H7 (cell line): ENCODE measurements around the gene RYR2. TPM values are rescaled to one million over a fixed set of nuclear protein-coding genes. Genes with fewer than 3 reads are reported as not detected.
A peak's percentile ranks its signal among the peaks of the same experiment; 100 is the strongest.

Experiments
- DNase-seq: peaks from one replicate; pipeline ENCODE4 v3.0.0; 2012
- H3K27me3 ChIP-seq: 2 replicates; pipeline ENCODE4 v1.6.0; 2011; ENCODE audit warnings: mild to moderate bottlenecking, low read length; ENCODE audit not compliant: control insufficient read depth, insufficient read depth
- H3K36me3 ChIP-seq: replicated peaks from 2 replicates; pipeline ENCODE4 v1.5.1; 2011; ENCODE audit warnings: low read length; ENCODE audit not compliant: control insufficient read depth, insufficient read depth
- H3K4me3 ChIP-seq: 2 replicates; pipeline ENCODE4 v1.5.1; 2011; ENCODE audit warnings: low read depth, mild to moderate bottlenecking, control low read depth, low read length, moderate library complexity; ENCODE audit not compliant: insufficient read depth
- total RNA-seq: library from RNA; depleted of rRNA; stranded (reverse); fragments of >200 nt; shearing (Covaris generic); gene quantifications from 2 replicates; pipeline ENCODE4 v1.2.3, GENCODE V29; 2014

RYR2 gene
- total RNA-seq, 1 experiment from 2014 or later = 17.6 TPM

DNA sequence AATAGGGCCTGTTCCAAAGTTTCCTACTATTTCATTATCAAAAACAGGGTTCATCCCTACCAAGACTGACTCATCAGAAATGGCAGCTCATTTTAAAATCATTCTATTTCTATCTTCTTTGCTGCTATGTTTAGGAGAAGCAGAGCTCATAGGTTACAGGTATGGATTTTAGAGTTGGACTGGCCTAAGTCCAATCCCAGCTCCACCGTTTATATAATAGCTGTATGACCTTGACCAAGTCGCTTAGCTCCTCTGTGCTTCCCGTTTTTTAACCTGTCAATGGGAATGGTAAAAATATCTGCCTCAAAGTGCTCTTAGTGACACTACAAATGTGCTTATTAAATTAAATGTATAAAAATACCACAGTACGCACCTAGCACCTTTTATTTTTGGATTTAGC, 436.1 kb downstream of the RYR2 start:
- H3K36me3 ChIP-seq = no peaks in the 10 kb centered on the region
- no peak for DNase-seq
- H3K27me3 ChIP-seq = no peaks in the 10 kb centered on the region
- no peak overlapping the region for H3K4me3 ChIP-seq

DNA sequence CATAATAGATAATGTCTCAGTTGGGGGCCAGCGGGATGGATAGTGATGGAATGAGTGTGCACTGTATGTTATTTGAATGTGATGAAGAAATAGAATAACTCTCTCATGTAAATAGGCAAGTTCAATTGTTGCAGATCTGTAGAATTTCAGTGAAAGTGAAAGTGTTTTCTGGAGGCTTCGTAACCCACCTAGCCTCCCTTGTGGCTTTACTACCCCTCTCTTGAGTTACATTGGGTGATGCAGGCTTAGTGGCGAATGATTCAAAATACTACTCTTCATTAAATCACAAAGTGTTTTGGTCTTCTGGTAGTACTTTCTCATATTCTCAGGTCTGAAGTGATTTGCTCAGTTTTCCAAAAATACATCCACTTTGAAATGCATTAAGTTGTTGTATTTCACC, 436.9 kb downstream of the RYR2 start:
- H3K4me3 ChIP-seq = no peak overlapping the region
- no peaks in the 10 kb centered on the region for H3K36me3 ChIP-seq
- no peaks in the 10 kb centered on the region for H3K27me3 ChIP-seq
- no peak for DNase-seq

DNA sequence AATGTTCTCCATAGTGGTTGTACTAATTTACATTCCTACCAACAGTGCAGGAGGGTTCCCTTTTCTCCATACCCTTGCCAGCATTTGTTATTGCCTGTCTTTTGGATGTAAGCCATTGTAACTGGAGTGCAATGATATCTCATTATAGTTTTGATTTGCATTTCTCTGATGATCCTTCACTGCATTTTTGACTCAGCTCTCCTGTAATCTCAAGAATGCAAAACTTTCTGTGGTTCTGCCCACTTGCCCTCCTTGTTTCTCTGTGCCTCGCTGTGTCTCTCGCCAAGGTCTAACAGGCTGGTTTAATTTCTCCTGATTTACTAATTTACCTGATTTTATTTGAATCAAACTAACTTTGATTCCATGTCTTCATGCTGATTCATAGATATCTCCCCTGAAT, 440.8 kb downstream of the RYR2 start:
- no peaks in the 10 kb centered on the region for H3K27me3 ChIP-seq
- no peak for DNase-seq
- H3K36me3 ChIP-seq = no peaks in the 10 kb centered on the region
- no peak overlapping the region for H3K4me3 ChIP-seq

DNA sequence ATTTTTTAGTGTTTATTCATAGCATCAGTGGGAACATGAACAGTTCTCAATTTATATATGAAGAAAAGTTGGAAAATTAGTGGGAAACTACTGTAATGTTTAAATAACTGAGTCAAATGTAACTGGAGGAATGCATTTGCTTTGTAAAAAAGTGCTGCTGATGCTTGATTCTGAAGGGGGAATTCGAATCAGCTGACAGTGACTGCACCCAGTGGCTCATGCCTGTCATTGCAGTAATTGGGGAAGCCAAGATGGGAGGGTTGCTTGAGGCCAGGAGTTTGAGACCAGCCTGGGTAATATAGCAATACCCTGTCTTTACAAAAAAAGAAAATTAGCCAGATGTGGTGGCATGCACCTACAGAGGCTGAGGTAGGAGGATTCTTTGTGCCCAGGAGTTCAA, 450.4 kb downstream of the RYR2 start:
- Histone ChIP-seq H3K36me3 (no peaks in the 10 kb centered on the region), H3K27me3 (no peaks in the 10 kb centered on the region), H3K4me3 (no peak overlapping the region)
- peak; percentile 16 for DNase-seq

DNA sequence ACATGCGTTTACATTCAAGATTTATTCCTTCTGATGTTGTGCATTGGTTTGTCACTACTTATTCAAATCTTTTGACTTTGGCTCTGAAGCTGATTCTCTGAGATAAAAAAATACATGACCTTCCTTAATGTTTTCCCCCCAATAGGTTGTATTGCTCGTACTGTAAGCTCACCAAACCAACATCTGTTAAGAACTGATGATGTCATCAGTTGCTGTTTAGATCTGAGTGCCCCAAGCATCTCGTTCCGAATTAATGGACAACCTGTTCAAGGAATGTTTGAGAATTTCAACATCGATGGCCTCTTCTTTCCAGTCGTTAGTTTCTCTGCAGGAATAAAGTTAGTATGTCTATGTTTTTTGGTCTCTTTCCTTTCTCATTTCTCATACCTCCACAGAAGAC, 458.6 kb downstream of the RYR2 start:
- no peak for DNase-seq
- Histone ChIP-seq H3K4me3 (no peak overlapping the region), H3K27me3 (no peaks in the 10 kb centered on the region), H3K36me3 (no peaks in the 10 kb centered on the region)

DNA sequence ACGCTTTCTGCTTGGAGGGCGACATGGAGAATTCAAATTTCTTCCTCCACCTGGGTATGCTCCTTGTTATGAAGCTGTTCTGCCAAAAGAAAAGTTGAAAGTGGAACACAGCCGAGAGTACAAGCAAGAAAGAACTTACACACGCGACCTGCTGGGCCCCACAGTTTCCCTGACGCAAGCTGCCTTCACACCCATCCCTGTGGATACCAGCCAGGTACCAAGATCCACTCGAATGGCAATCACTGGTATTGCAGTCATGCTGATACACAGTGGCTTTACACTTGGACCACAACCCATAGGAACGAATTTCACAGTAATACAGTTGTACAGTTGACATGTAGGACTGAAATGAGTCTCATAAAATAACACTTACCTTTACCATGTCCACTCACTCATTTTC, 461.3 kb downstream of the RYR2 start:
- Histone ChIP-seq H3K36me3 (no peaks in the 10 kb centered on the region), H3K4me3 (no peak overlapping the region), H3K27me3 (no peaks in the 10 kb centered on the region)
- no peak for DNase-seq

DNA sequence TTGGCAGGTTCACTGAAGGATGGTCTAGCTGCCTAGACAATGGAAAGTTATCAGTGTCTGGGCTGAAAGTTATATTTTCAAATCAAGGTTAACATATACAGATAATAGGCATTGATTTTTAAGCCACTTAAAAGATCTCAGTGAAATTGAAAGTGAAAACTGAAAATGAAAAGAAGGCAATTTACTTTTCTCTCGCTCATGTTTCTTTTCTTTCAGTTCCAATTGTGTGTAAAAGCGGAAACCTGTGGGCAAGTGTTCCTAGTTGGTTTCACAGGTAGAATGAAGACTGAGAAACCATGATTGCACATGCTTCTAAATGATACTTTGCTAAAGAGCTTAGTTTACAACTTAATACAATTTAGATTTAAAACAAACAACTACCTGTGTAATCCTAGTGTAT, 465.0 kb downstream of the RYR2 start:
- H3K4me3 ChIP-seq = no peak overlapping the region
- H3K27me3 ChIP-seq = no peaks in the 10 kb centered on the region
- DNase-seq = no peak
- no peaks in the 10 kb centered on the region for H3K36me3 ChIP-seq

DNA sequence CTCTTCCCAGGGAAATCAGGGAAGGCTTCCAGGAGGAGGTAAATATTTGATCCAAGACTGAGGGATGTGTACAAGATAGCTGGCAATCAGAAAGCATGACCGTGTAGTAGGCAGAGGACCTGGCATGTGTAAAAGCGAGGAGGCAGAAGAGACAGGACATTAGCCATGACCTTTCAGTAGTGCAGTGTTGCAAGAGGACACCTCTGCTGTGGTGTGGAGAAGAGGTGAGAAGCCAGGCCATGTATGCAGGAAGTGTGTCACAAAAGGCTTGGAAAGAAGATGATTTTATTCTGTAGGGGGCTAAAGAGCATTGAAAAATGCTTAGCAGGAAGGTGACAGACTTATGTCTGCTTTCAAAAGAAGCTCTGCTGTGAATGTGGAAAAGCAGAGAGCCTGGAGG, 467.8 kb downstream of the RYR2 start:
- Histone ChIP-seq H3K27me3 (no peaks in the 10 kb centered on the region), H3K36me3 (no peaks in the 10 kb centered on the region), H3K4me3 (no peak overlapping the region)
- no peak for DNase-seq

DNA sequence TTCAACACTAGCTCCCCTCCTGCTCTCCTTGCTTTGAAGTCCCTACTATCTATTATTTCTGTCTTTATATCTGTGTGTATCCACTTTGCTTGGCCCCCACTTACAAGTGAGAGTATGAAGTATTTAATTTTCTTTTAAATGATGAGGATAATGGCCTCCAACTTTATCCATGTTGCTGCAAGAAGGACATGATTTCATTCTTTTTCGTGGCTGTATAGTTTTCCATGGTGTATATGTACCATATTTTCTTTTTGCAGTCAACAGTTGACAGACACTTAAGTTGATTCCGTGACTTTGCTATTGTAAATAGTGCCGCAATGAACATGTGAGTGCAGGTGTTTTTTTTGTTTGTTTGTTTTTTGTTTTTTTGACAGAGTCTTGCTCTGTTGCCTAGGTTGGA, 483.1 kb downstream of the RYR2 start:
- no peak for DNase-seq
- no peak overlapping the region for H3K4me3 ChIP-seq
- H3K36me3 ChIP-seq = no peaks in the 10 kb centered on the region
- no peaks in the 10 kb centered on the region for H3K27me3 ChIP-seq

DNA sequence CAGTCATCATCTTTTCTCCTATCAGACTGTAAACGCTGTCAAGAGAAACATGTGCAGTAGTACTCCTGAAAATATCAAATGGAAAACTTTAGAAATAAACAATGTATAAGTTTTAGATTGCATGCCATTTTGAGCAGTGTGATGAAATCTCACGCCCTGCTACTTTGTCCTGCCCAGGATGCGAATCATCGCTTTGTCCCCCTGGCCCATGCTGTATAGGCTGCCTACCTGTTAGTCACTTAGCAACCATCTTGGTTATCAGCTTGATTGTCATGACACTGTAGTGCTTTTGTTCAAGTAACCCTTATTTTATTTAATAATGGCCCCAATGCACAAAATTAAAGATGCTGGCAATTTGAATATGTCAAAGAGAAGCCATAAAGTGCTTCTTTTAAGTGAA, 485.8 kb downstream of the RYR2 start:
- no peaks in the 10 kb centered on the region for H3K36me3 ChIP-seq
- H3K27me3 ChIP-seq = no peaks in the 10 kb centered on the region
- H3K4me3 ChIP-seq = no peak overlapping the region
- no peak for DNase-seq

DNA sequence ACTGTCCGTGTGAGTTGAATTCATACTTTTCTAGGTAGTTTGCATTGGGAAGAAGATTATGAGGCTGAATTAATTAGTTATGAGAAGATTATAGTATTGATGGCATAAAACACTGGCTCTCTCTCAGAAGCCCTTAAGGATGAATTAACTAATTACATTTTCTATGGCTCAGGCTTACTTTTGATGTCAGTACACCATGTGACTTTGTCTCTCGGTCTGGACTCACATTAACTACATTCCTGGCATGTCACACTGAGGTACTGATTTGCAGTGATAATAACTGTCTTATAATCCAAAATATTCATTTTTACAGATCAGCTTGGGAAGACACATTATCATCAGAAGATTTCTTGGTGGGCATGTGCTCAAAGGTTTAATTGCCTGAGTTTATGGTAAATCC, 486.6 kb downstream of the RYR2 start:
- no peak for DNase-seq
- Histone ChIP-seq H3K4me3 (no peak overlapping the region), H3K36me3 (no peaks in the 10 kb centered on the region), H3K27me3 (no peaks in the 10 kb centered on the region)

DNA sequence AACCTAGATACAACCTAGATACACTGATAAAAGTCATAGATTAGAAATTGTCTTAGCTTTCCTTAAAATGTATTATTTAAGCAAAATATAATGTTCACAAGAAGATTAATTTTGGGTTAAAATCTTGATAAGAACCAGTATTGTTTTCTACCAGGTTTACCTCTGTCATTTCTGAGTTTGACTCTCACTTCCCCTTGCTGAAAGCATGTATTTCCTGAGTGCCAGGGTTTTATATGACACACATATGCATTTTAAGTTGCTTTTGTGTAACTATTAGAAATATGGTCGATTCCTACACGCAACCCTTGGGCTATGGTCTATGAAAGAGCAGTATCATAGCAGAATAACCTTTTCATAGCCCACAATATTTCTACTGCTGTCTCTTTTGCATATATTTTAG, 497.1 kb downstream of the RYR2 start:
- H3K36me3 ChIP-seq = no peaks in the 10 kb centered on the region
- no peak for DNase-seq
- no peaks in the 10 kb centered on the region for H3K27me3 ChIP-seq
- H3K4me3 ChIP-seq = no peak overlapping the region

DNA sequence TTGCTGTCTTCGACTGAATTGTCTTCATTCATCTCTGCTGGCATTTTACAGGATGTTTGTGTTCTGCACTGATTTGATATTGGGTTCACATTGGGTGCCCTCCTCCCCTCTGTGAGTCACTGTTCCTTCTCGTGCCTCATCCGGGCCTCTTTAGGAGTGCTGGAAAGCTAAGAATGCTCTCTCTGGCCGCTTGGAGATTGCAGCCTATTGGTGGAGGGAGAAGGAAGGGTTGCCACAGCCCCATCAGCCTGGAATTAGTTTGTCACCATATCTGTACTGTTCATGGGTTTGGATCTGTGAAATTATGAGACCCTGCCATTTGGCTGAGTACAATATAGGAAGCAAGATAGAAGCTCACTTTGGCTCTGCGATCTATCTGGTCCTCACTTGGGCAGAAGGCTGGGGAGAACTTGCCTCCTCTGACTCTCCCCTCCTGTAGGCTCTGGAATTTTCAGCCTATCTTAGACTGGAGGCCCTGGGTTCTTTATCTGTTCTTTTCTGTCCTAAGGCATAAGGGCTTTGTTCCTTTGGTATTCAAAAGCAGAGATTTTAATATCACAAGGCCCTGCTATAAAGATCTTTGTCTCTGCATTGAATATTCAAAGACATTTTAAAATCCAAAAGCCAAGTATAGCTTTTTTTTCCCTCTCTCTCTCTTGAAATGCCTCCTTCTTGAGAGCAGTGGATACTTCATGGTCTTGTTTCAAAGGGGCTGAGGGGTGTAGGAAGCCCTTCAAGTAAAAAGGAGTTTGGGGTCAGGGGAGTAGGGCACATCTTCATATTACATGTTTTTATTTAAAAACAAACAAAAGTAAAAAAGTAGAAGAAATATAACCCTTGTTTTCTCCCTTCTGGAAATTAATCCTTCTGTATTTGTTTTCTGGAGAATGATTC, 500.8 kb downstream of the RYR2 start:
- Histone ChIP-seq H3K4me3 (no peak overlapping the region), H3K27me3 (no peaks in the 10 kb centered on the region), H3K36me3 (no peaks in the 10 kb centered on the region)
- peak; percentile 22 for DNase-seq

DNA sequence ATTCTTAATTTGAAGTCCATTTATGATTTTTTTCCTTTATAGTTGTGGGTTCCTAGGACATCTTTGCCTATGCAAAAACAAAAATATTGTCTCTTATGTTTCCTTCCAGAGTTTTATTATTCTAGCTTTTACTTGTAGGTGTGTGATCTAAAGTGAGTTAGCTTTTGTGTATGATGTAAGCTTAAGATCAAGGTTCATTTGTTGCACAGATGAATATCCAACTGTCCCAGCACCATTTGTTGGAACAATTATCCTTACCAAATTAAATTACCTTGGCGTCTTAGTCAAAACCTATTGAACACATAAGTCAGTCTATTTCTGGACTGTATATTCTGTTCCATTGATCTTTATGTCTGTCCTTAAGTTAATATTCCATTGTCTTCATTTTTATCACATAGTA, 511.1 kb downstream of the RYR2 start:
- Histone ChIP-seq H3K4me3 (no peak overlapping the region), H3K27me3 (no peaks in the 10 kb centered on the region), H3K36me3 (no peaks in the 10 kb centered on the region)
- DNase-seq = no peak

DNA sequence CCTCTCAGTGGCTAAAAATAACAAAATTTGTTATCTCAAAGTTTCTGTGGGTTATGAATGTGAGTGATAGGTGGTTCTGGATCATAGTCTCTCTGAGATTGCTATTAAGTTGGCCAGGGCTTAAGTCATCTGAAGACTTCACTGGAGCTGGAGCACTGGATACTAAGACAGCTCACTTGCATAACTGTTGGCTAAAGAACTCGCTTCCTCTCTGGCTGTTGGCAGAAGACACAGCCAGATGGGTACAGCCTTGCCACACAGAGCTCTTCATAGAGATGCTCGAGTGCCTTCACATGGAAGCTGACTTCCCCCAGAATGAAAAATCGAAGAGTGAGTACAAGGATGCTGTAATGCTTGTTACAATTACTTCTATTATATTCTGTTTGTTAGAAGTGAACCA, 514.9 kb downstream of the RYR2 start:
- no peaks in the 10 kb centered on the region for H3K36me3 ChIP-seq
- H3K27me3 ChIP-seq = no peaks in the 10 kb centered on the region
- no peak for DNase-seq
- no peak overlapping the region for H3K4me3 ChIP-seq
